C4-2B (cell line): ENCODE data around the gene TEX19.

Experiments
- ZFX ChIP-seq: fragments of 450-650 bp; IDR thresholded peaks from 2 replicates; pipeline ENCODE4 v1.6.1; 2017
- TF ChIP-seq, protein P1 (sequence below): fragments of 450-650 bp; conservative IDR thresholded peaks from 2 replicates; pipeline ENCODE4 v1.5.1; 2017; ENCODE audit warnings: mild to moderate bottlenecking

- TF ChIP-seq, protein P1, sequence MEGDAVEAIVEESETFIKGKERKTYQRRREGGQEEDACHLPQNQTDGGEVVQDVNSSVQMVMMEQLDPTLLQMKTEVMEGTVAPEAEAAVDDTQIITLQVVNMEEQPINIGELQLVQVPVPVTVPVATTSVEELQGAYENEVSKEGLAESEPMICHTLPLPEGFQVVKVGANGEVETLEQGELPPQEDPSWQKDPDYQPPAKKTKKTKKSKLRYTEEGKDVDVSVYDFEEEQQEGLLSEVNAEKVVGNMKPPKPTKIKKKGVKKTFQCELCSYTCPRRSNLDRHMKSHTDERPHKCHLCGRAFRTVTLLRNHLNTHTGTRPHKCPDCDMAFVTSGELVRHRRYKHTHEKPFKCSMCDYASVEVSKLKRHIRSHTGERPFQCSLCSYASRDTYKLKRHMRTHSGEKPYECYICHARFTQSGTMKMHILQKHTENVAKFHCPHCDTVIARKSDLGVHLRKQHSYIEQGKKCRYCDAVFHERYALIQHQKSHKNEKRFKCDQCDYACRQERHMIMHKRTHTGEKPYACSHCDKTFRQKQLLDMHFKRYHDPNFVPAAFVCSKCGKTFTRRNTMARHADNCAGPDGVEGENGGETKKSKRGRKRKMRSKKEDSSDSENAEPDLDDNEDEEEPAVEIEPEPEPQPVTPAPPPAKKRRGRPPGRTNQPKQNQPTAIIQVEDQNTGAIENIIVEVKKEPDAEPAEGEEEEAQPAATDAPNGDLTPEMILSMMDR, result no peak
- no peak for TF ChIP-seq ZFX
Measured at GRCh38 chr17:82319619-82320062, 39.4 kb upstream of the TEX19 start.
